ENCODE measurements around the gene BTBD16.

Gene BTBD16

DNA sequence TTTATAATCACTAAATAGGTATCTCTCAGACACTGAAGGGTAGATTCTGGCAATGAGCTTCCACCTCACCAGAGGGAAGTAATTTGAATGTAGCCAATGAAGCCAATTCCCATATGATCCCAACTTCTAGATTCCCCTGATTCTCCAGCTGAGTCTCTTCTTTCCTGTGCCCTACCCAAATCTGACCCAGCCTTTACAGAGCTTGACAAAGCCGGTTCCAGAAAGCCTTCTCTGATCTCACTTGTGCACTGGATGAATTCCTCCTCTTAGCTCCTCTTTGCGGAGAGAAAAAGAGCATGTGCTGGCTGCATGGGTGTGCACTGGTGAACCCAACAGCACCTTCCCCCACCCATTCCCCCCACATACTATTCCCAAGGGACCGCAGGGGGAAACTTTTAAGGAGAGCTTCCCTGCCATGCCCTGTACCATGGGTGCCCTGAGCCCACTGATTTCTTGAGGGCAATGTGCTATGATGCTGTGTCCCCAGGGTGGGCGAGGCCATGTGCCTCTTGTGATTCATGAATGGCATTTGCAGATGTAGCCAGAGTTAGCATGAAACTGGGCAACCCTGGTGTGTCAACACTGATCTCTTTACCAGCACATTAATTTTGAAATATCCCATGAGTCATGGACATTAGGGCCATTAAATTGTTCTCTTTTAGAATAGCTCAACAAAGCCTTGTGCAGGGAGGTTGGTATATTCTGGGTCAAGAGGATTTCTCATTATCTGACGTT is 53.0 kb downstream of the BTBD16 start:
- no peak for DNase-seq

DNA sequence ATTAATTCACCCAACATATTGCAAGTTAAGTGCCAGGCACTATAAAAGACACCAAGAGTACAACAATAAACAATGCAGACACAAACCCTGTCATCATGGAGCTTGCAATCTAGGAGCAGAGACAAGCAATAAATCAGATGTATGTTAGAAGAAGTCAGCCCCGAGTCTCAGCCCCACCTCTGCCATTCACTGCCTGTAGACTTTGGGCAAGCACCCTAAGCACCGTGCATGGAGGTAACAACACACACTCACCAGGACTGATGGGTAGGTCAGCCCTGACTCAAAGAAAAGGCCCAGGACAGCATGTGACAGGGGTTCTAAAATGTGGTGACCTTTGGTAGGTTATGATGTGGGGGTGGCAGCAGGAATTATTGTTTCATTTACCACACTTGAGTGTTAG is 54.1 kb downstream of the BTBD16 start:
- DNase-seq: no peak

DNA sequence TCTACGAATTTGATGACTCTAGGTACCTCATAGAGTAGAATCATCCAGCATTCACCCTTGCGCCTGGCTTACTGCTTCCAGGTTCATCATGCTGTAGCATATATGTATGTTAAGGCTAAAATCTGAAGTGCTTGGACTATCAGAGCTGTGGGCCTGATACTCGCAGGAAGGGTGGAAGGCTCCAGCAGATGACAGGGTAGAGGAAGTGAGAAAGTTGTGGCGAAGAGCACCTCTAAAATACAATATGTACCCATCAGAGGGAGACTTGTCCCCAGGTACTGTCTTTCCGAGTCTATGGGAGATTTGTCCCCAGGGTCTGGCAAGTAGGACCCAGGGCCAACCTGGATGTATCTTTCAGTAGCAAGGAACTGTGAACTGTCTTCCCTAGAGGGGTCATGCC is 55.3 kb downstream of the BTBD16 start:
- DNase-seq: no peak

DNA sequence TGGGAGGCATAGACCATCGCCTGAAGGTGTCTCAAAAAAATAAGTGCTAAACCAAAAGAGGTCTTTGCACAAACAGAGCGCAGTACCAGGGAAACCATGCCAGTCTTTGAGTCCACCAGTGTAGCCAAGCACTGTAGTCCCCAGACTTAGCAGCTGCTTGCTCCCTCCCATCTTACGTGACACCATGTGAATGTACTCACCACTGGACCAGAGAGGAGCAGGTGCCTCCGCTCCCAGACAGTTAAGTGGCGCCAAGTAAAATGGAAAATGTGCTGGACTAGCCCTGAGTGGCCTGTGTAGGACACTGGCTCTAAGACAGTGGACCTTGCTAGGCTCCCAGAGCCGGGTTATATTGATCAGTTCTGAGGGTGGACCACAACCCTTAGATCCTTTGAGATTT is 55.7 kb downstream of the BTBD16 start:
- no peak for DNase-seq

DNA sequence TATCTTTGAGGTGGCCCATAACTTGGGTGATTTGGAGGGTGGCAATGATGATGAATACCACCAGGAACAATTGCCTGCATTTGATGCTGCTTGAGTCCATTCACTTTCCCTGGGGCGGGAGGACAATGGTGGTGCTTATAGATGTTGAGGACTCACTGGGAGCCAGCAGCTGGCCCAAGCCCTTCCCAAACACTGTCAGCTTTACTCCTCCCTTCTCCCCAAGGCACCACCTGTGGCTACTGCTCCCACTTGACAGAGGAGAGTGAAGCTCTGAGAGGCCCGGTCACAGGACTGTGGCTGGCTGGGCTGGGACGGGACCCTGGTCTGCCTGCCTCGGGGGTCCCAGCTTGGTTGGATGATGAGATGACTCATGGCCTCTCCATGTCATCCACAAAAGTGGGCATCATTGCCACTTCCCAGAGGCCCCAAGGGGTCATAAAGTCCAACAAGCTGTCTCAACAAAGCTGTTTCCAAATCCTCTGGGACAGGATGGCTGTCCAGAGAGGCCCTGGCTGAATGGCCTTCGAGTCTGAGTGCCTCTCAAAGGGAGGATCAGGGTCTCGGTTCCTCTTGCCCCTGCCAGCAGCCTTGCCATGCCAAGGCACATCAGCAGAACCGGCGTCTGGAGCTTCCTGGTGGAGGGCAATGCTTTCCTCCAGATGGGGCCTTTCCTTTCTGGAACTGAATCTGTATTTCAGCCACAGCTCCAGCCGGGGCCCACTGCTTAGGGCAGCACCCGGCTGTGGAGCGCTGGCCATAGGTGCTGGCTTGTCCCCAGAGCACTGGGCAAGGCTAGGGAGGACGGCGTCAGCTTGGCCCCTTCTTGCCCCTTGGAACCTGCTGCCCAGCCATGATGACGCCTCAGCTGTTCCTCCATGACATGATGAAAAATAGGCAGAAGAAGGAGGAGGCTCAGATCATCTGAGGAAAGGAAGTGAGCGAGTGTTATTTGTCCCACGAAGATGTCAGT is 56.4 kb downstream of the BTBD16 start:
- no peak for DNase-seq

DNA sequence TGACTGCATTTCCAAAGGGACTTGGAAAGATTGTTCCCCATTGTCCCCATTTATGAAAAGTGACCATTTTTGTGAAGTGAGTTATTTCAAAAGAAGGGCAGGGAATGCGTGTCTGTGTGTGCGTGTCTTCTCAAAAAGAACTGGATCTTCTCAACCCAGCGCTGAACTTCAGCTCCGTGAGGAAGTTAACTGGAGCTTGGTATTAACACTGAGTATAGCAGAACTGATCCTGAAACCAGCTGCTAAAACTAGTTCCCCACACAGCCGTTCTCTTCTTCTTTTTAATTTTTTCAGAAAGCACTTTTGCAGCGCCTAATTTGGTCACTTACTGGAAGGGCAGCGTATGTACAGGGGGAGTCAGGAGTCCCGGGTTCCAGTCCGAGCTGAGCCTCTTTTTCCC is 57.6 kb downstream of the BTBD16 start:
- no peak for DNase-seq

DNA sequence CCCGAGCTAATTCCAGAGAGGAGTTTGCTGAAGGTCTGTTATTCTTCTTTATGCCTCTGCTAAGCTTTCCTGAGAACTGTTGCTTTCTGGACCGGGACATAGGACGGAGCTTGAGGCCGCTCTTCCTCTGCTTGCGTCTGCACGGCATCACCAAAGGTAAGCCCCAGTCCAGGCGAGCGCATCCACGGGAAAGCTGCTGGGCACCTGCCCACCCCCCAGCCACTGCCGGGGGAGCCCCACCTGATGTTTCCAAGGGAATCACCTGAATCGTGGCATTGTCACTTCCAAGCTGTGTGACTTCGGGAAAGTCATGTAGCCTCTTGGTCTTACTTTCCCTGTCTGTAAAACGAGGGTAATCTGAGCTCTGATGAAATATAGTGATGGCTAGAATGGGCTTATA is 58.3 kb downstream of the BTBD16 start:
- DNase-seq: no peak

DNA sequence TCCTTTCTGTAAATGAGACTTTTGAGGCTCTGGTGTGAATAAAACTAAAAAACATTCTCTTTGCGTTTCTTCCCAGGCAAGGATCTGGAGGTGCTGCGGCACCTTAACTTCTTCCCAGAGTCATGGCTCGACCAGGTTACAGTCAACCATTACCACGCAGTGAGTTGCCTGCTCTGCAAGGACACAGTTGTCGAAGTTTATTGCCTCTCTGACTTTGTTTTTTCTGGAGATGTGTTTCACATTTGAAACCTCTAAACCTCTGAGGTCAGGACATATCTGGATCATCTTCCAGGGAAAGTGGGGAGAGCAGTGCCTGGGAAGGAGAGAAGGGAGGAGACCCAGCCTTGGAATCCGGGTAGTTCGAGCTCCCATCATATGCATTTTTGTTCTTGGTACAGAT is 60.0 kb downstream of the BTBD16 start:
- DNase-seq: no peak

DNA sequence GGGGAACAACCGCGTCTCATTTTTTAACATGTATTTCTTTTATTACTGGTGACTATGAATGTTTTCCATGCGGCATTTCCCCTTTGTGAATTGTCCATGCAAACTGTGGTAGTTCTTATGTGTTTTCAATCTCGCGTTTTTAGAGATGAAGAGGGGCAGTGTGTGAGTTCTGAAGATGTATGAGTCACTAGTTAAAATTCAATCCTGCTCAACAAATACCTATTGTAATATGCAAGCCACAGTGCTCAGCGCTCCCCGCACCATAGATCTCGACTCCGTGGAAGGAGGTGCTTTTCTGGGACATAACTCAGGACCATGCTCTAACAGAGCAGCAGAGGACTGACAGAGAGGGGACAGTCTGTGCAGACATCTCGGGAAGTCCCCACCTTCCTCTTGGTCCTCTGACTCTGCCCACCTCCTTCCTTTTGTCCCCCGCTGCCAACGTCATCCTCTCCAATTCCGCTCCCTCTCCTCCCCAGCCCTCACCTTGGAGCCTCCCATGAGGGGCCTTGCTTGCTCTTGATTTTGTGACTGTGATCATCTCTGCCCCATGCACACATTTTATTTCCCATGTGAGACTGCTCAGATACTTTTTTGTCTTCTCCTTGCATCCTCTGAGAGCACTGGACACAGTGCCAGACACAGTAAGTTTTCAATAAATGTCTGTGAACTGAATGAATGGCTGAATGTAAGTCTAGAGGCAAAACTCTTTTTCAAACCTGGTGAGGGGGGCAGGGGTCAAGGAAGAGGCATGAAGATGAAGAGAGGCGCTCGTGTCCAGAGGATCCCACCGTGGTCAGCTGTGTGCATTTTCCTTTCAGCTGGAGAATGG is 60.7 kb downstream of the BTBD16 start:
- DNase-seq: no peak

DNA sequence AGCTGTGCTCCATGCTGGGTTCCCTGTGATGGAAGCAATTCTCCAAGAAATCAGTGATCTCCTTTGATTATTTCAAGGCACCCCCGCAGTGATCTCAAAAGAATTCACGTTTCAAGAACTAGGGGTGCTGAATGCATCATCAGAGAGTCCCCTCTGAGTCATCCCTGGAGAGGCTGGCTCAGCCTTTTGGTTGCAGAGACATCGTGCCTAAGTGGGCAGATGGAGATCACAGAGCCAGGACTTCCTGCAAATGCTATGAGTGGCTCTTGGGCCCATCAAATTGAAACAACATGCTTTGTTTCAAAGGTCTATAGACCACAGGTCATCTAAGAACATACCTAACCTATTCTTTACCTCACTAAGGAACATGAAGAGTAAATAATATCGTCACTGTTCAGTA is 61.9 kb downstream of the BTBD16 start:
- no peak for DNase-seq

DNA sequence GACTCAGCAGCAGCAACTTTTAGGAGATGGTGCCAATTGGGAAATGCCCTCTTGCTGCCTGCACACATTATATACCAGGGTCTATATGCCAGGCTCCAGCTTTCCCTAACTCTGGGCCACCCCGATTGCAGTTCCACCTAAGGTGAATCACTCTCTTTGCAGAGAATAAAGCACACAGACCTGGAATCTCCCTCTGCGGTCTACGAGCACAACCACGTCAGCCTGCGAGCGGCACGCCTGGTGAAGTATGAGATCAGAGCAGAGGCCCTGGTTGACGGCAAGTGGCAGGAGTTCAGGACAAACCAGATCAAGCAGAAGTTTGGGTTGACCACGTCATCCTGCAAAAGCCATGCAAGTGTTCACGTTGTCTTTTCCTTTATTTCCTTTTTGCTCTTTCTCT is 65.2 kb downstream of the BTBD16 start:
- DNase-seq: no peak

DNA sequence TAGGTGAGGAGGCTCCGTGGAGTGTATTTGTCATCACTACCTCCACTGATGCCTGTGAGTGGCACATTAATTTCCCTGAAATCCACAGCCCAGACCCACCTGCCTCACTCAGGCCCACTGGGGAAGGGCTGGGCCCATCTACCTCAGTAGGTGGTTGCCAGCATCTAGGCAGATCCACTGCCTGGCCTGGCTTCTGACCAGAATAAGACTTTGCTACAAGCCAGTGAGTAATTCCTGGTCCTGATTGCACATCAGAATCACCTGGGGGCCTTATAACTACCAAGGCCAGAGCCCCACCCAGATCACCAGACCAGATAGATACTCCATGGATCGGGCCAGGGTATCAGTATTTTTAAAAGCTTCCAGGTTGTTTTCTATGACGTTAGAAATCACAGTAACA is 65.9 kb downstream of the BTBD16 start:
- DNase-seq: no peak

DNA sequence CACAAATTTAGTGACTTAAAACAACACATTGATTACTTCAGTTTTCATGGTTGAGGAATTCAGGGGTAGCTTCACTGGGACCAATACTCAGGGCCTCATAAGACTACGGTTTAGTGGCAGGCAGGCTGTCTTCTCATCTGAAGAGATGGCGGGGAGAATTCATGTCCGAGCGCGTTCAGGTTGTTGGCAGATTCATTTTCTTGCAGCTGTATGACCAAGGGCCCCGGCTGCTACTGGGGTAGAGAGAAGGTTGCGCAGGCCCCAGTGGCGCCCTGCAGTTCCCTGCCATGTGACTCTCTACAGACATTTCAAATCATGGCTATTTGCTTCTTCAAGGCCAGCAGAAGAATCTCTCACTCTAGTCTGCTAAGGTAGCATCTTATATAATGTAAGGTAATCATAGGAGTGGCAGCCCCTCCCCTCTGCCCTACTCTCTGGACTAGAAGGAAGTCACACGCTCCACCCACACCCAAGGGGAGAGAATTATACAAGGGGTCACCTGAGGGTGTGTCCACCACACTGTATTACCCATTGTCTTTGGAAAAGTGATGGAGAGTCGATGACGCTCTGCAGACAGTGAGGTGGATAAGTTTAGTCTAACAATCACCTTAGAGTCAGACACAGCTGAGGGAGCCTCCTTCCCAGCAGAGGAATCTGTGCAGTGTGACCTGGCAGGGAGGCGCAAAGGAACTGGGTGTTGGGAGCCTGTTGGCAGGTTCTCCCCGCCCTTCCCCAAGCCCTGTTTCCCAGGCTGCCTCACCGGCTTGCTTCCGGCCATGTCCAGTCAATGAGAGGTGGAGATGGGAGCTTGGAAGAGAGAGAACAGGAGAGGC is 67.7 kb downstream of the BTBD16 start:
- DNase-seq: no peak

DNA sequence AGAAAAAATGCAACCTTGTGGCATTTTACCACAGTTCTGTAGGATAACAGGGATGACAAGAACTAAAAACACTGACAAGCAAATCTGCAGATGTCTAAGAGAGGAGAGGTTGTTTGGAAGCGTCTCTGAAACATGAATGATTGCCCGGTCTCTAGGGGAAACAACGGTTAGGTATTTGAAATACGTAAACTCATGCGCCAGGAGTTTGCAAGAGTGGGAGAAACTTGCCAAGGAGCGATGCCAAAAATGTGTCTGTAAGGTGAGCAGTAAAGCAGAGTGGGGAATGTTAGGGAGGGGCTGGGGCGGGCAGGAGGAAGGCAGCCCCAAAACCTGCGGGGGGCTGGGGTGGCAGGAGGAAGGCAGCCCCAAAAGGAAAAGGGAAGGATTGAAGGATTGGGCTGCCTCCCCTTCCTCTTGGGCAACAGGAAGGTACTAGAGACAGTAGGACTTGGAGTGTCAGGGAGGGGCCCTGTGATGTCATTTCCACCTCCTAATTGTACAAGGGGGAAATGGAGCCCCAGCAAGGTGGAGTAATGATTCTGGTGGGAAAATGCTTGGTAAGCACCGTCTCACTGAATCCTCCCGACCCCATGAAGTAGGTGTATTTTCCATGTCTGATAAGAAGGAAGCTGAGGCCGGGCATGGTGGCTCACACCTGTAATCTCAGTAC is 70.2 kb downstream of the BTBD16 start:
- no peak for DNase-seq

DNA sequence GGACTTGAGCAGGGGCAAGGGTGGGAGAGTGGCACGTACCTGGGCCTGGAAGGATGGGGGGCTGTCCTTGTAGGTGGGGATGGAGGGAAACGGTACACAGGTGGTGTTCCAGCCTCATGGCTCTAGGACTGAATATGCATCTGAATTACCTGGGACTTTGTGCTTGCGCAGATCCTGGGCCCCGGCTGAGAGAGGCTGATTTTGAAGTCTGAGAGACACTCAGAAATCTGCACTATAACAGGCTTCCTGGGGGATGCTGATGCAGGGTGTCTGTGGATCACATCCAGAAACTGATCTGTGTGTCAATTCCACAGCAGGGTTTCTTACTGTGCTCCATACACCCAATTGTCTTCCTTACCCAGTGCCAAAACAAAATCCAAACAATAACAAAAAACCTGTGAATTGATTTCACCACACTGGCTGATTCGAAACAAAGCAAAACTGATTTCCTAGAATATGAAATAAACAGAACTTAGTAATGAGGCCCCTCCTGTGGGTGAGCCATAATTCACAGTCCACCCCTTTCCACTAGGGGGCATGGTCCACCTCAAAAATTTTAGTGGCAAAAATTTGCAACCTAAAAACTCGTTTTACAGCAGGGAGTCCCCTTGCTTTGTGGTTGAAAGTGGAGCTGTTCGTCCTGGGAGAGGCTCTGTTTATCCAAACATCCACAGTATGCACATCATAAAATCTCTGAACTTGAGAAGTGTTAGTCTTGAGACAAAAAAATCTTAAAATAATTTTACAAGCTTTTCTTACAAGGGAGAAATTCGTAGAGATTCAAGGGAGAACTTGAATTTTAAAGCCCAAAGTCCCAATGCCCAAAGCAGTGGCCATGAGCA is 71.4 kb downstream of the BTBD16 start:
- peak; percentile 38 for DNase-seq

DNA sequence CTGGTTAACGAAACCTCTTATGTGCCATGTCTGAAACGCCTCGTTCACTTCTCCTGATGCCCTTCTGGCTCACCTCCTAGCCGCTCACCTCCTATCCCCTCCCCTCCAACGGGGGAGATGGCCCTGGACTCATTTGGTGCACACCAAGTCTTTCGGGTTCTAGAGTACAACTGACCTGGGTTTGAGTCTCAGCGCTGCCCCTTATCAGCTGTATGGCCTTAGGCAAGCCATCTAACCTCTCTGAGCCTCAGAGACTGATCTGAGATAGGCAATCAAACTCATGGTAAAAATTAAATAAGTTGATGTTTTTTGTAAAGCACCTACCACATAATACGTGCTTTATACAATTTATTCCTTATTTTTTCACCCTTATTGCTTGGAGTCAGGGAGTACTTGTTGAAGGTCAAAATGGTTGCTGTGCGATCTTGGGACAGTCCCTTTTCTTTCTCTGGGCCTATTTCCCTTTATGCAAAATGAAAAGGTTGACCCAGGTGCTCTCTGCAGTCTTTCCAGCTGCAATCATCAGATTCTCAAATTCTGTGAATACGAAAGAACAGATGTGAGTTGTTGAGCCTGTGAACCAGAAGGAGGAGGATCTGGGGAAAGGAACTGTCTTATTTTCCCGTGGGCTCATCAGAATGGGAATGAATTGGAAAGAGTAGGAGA is 72.2 kb downstream of the BTBD16 start:
- DNase-seq: no peak

DNA sequence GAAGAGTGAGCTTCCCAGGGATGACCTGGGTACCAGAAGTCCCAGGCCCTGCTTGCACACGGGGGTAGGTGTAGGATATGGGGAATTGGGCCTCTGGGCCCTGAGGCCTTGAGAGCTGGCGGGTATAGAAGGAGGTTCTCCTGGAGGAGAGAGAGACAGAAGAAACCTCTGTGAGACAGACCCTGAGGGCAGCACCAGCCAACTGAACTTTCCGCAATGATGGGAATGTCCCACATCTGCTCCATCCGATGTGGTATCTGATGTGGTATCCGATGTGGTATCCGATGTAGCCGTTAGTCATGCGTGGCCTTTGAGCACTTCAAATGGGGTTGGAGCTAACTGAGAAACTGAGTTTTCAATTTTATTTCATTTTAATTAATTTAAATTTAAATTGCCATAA is 72.8 kb downstream of the BTBD16 start:
- no peak for DNase-seq

DNA sequence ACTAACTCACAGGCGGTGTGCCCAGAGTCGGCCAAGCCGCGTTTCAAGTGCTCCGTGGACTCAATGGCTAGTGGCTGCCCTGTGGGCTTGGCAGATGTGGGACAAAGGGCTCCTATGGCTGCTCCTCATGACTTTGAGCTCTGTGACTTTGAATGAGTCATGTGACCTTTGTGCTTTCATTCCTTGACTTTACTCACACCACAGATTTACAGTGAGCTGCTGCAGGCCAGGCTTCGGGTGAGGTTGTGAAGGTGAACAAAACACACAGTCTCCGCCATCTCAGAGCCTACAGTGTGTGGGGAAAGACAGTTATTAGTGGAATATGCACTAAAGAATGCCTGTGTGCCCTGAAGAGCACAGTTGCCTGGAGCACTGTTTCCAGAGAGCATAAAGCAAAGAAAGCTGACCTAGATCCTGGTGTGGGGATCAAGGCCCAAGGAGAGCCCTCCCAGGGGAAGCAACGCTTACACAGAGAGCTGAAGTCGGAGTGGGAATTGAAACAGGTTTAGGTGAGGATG is 73.7 kb downstream of the BTBD16 start:
- DNase-seq: no peak

DNA sequence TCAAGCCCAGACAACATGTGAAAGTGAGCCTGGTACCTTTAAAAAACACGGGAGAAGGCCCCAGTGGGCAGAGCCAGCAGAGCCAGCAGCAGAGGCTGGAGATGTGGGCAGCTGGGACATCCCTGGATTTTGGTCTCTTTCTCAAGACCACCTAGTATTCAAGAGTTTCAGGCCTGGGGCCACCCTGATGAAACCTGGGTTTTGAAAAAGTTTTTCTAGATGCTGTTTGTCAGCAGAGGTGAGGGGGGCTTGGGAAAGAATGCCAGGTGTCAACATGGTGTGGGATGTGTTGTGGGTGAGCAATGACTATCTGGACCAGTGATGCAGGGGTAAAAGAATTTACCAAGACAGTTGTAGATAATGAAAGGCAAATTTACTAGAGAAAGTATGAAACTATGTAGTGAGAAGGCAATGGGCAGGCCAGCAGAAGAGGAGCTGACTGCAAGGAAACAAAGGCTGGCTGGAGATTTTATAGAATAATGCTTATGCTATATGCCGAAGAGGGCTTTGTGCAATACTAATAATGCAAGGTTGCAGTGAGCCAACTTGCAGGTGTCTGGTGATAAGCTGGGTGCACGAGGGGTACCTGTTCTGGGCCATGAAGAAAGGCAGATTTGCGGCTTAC is 75.3 kb downstream of the BTBD16 start:
- no peak for DNase-seq
